IMR-90 (cell line): ENCODE data around the gene LIN52. TPM values are rescaled to one million over a fixed set of nuclear protein-coding genes. Genes with fewer than 3 reads are reported as not detected.

ENCODE experiments used
- ATAC-seq: fragments of 200-7000 bp; cut with Tn5 transposase; 2 replicates; pipeline ENCODE4 v1.9.1; 2020; ENCODE audit warnings: low read depth, mild to moderate bottlenecking, moderate library complexity
- BruUV-seq: library from RNA; stranded (reverse); fragments of 400-500 nt; replicated peaks from 2 replicates; lab custom pipeline; 2021; lab: Mats Ljungman, UMichigan
- CTCF ChIA-PET: fragments of 300-600 bp; formaldehyde crosslinking; extraction: SDS; loops from one replicate; lab custom pipeline; 2021; ENCODE audit warnings: antibody characterized with exemption; lab: Yijun Ruan, JAX
- POLR2A ChIA-PET: fragments of 300-600 bp; sonication (Branson Sonifier 250); formaldehyde crosslinking; loops from one replicate; lab custom pipeline; 2022; ENCODE audit warnings: antibody characterized with exemption; ENCODE audit not compliant: unreplicated experiment; lab: Charles Lee
- DNase-seq: peaks from one replicate; pipeline ENCODE4 v3.0.0; 2013
- H2AFZ ChIP-seq: replicated peaks from 2 replicates; pipeline ENCODE3; 2013; ENCODE audit warnings: low read length, mild to moderate bottlenecking; ENCODE audit not compliant: poor library complexity
- H2AK5ac ChIP-seq: 2 replicates; pipeline ENCODE4 v1.6.1; 2013; ENCODE audit warnings: low read depth, low read length, inconsistent platforms
- H2AK9ac ChIP-seq: replicated peaks from 2 replicates; pipeline ENCODE3; 2013; ENCODE audit warnings: mild to moderate bottlenecking, low read depth, low read length, moderate library complexity; ENCODE audit not compliant: poor library complexity
- H2BK120ac ChIP-seq: 2 replicates; pipeline ENCODE4 v1.6.1; 2013; ENCODE audit warnings: low read depth, low read length, inconsistent platforms
- H2BK15ac ChIP-seq: 3 replicates; pipeline ENCODE4 v1.6.1; 2013; ENCODE audit warnings: low read depth, low read length, inconsistent platforms
- H2BK20ac ChIP-seq: 2 replicates; pipeline ENCODE4 v1.6.1; 2013; ENCODE audit warnings: low read depth, mild to moderate bottlenecking, inconsistent platforms, low read length, moderate library complexity
- H2BK5ac ChIP-seq: 2 replicates; pipeline ENCODE4 v1.6.1; 2013; ENCODE audit warnings: mild to moderate bottlenecking, low read depth, low read length, inconsistent platforms; ENCODE audit not compliant: poor library complexity, severe bottlenecking
- H3K14ac ChIP-seq: replicated peaks from 2 replicates; pipeline ENCODE4 v1.6.1; 2013; ENCODE audit warnings: low read depth, low read length, inconsistent platforms
- H3K18ac ChIP-seq: 2 replicates; pipeline ENCODE4 v1.6.1; 2013; ENCODE audit warnings: low read depth, low read length, control low read depth
- H3K23ac ChIP-seq: 2 replicates; pipeline ENCODE4 v1.6.1; 2013; ENCODE audit warnings: low read depth, low read length, inconsistent platforms
- H3K27ac ChIP-seq: 2 replicates; pipeline ENCODE4 v1.5.1; 2013; ENCODE audit warnings: mild to moderate bottlenecking, control low read depth, low read length; ENCODE audit not compliant: insufficient read depth
- H3K27me3 ChIP-seq: 2 replicates; pipeline ENCODE4 v1.6.1; 2013; ENCODE audit warnings: low read length; ENCODE audit not compliant: control insufficient read depth, insufficient read depth
- H3K36me3 ChIP-seq: 2 replicates; pipeline ENCODE4 v1.6.1; 2013; ENCODE audit warnings: low read length, mixed read lengths; ENCODE audit not compliant: control insufficient read depth, insufficient read depth
- H3K4ac ChIP-seq: 2 replicates; pipeline ENCODE4 v1.6.1; 2013; ENCODE audit warnings: low read depth, low read length, inconsistent platforms
- H3K4me1 ChIP-seq: 2 replicates; pipeline ENCODE4 v1.6.1; 2013; ENCODE audit warnings: low read length, mixed read lengths; ENCODE audit not compliant: control insufficient read depth, insufficient read depth
- H3K4me2 ChIP-seq: 2 replicates; pipeline ENCODE4 v1.6.1; 2013; ENCODE audit warnings: low read depth, mild to moderate bottlenecking, control low read depth, low read length, moderate library complexity
- H3K4me3 ChIP-seq: 2 replicates; pipeline ENCODE4 v1.5.1; 2013; ENCODE audit warnings: low read depth, mild to moderate bottlenecking, control low read depth, low read length, moderate library complexity; ENCODE audit not compliant: insufficient read depth
- H3K56ac ChIP-seq: 2 replicates; pipeline ENCODE4 v1.6.1; 2013; ENCODE audit warnings: low read length, inconsistent platforms; ENCODE audit not compliant: insufficient read depth; ENCODE audit errors: extremely low read depth
- H3K79me1 ChIP-seq, 2 experiments: 2 replicates each; pipeline ENCODE4 v1.6.1; 2013; ENCODE audit warnings: low read length in 2 of 2, inconsistent platforms in 1 of 2, low read depth in 1 of 2
- H3K9ac ChIP-seq: 2 replicates; pipeline ENCODE4 v1.6.1; 2013; ENCODE audit warnings: low read depth, low read length, control low read depth
- H3K9me1 ChIP-seq: 2 replicates; pipeline ENCODE4 v1.6.1; 2013; ENCODE audit warnings: low read length, inconsistent platforms; ENCODE audit not compliant: insufficient read depth
- H3K9me3 ChIP-seq: 2 replicates; pipeline ENCODE4 v1.6.1; 2013; ENCODE audit warnings: low read length; ENCODE audit not compliant: control insufficient read depth, insufficient read depth
- H4K20me1 ChIP-seq: 2 replicates; pipeline ENCODE4 v1.6.1; 2013; ENCODE audit warnings: low read length, inconsistent platforms; ENCODE audit not compliant: insufficient read depth
- H4K5ac ChIP-seq: 2 replicates; pipeline ENCODE4 v1.6.1; 2013; ENCODE audit warnings: mild to moderate bottlenecking, low read depth, low read length, control low read depth
- H4K8ac ChIP-seq, 2 experiments: 2 replicates each; pipeline ENCODE4 v1.6.1; 2013; ENCODE audit warnings: low read depth in 2 of 2, low read length in 2 of 2, control low read depth in 1 of 2, inconsistent platforms in 1 of 2
- H4K91ac ChIP-seq: 2 replicates; pipeline ENCODE4 v1.6.1; 2013; ENCODE audit warnings: low read depth, low read length, inconsistent platforms; ENCODE audit not compliant: insufficient read depth
- BHLHE40 ChIP-seq: fragments of 150-350 bp; IDR thresholded peaks from 2 replicates; pipeline ENCODE4 v1.6.1; 2016; ENCODE audit warnings: mild to moderate bottlenecking, low read depth, low read length
- CEBPB ChIP-seq: IDR thresholded peaks from 2 replicates; pipeline ENCODE4 v1.6.1; 2012; ENCODE audit warnings: low read depth, low read length, improper control_type of control experiment
- CHD1 ChIP-seq: IDR thresholded peaks from 2 replicates; pipeline ENCODE4 v1.6.1; 2012; ENCODE audit warnings: low read depth, low read length, improper control_type of control experiment
- FOS ChIP-seq: fragments of 150-350 bp; IDR thresholded peaks from 2 replicates; pipeline ENCODE4 v1.6.1; 2016; ENCODE audit warnings: low read depth, low read length
- MAFK ChIP-seq: IDR thresholded peaks from 2 replicates; pipeline ENCODE4 v1.6.1; 2012; ENCODE audit warnings: low read depth, low read length, improper control_type of control experiment
- MAZ ChIP-seq: IDR thresholded peaks from 2 replicates; pipeline ENCODE4 v1.6.1; 2012; ENCODE audit warnings: low read depth, mild to moderate bottlenecking, low read length, improper control_type of control experiment, moderate library complexity, borderline replicate concordance
- MXI1 ChIP-seq: IDR thresholded peaks from 2 replicates; pipeline ENCODE4 v1.6.1; 2012; ENCODE audit warnings: low read depth, mild to moderate bottlenecking, low read length, moderate library complexity, borderline replicate concordance
- NFE2L2 ChIP-seq: fragments of 150-350 bp; IDR thresholded peaks from 2 replicates; pipeline ENCODE4 v1.6.1; 2016; ENCODE audit warnings: low read depth, mild to moderate bottlenecking, low read length
- POLR2A ChIP-seq: IDR thresholded peaks from 2 replicates; pipeline ENCODE4 v1.6.1; 2012; ENCODE audit warnings: mild to moderate bottlenecking, low read depth, low read length
- RAD21 ChIP-seq: IDR thresholded peaks from 2 replicates; pipeline ENCODE4 v1.6.1; 2012; ENCODE audit warnings: low read length, improper control_type of control experiment
- RCOR1 ChIP-seq: IDR thresholded peaks from 2 replicates; pipeline ENCODE4 v1.6.1; 2012; ENCODE audit warnings: mild to moderate bottlenecking, low read length, improper control_type of control experiment; ENCODE audit not compliant: insufficient replicate concordance
- RFX5 ChIP-seq: IDR thresholded peaks from 2 replicates; pipeline ENCODE4 v1.8.0; 2012; ENCODE audit warnings: low read depth, mild to moderate bottlenecking, low read length, moderate library complexity
- SMC3 ChIP-seq: fragments of 150-350 bp; IDR thresholded peaks from 2 replicates; pipeline ENCODE4 v1.6.1; 2016; ENCODE audit warnings: low read depth, mild to moderate bottlenecking, antibody characterized with exemption, low read length, moderate library complexity
- WGBS, 2 experiments: methylation state at CpG; one replicate each; pipeline versions ENCODE4 v1.1.5 to v1.1.7; 2013; ENCODE audit warnings: missing lambda C conversion rate in 2 of 2; ENCODE audit not compliant: insufficient read length in 1 of 2; ENCODE audit errors: extremely low coverage in 2 of 2; 5-methylcytosine and 5-hydroxymethylcytosine counted together
- dilution Hi-C: fragments of 300-500 bp; cut with HindIII; formaldehyde crosslinking; loops from one replicate; pipeline ENCODE4 v1.14.3; 2018; ENCODE audit warnings: low sequenced_read_pairs; ENCODE audit not compliant: unreplicated experiment
- in situ Hi-C: fragments of 300-500 bp; cut with MboI; formaldehyde crosslinking; loops from 3 replicates; pipeline ENCODE4 v1.14.3; 2019; ENCODE audit warnings: low sequenced_read_pairs, inconsistent platforms, mixed read lengths
- intact Hi-C: fragments of 100-400 bp; cut with micrococcal nuclease; formaldehyde crosslinking; loops from 2 replicates; pipeline ENCODE4 v1.10.0; 2022
- polyA plus RNA-seq, 3 experiments: library from polyadenylated mRNA; depleted of rRNA; stranded (reverse); fragments of >200 nt; gene quantifications; 2 replicates each; pipeline ENCODE4 v1.2.3, GENCODE V29; 2012; ENCODE audit warnings: low replicate concordance in 1 of 3
- total RNA-seq: library from RNA; depleted of rRNA; stranded (reverse); fragments of >200 nt; gene quantifications from 2 replicates; pipeline ENCODE4 v1.2.3, GENCODE V29; 2012
- TF ChIP-seq, protein P1 (sequence below): fragments of 150-350 bp; IDR thresholded peaks from 2 replicates; pipeline ENCODE4 v1.6.1; 2016; ENCODE audit warnings: low read depth, mild to moderate bottlenecking, low read length, moderate library complexity, borderline replicate concordance
- TF ChIP-seq, protein P2 (sequence below): fragments of 150-350 bp; IDR thresholded peaks from 2 replicates; pipeline ENCODE4 v1.6.1; 2017; ENCODE audit warnings: mild to moderate bottlenecking, antibody characterized with exemption, low read length, low read depth
- TF ChIP-seq, protein P3 (sequence below): conservative IDR thresholded peaks from 2 replicates; pipeline ENCODE4 v1.5.1; 2012; ENCODE audit warnings: mild to moderate bottlenecking, low read depth, low read length, improper control_type of control experiment

The LIN52 gene
- total and polyA plus RNA-seq, 2 of the 4 experiments (the other 2 are of a cell fraction), result 6.1 to 11.5 TPM

DNA sequence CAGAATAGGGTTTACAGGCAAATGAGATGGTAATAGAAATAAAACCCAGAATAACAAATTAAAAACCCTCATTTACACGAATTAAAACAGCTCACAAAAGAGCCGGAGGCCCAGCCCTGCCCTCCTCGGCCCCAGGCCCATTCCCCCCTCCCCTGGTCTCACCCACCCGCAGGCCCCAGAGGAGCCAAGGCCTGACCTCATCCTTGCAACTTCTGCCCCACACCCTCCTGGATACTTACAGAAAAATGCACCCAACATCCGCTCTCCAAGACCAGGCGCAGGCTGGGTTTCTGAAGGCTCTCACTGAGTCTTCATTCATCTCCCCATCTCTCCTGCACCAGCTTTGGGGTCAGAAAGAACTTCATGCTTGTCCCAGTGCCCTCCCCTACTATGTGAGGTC, 138.3 kb downstream of the LIN52 start:
- CTCF ChIA-PET, result no interaction called here
- 28% methylated on average over 3 of the region's 6 CpGs; no CpG with 5 or more reads in 1 of the 2 experiments for WGBS, 2 experiments
- BruUV-seq, result no TSS peak

More for the DNA sequence above, 138.3 kb downstream of the LIN52 start:
- Histone ChIP-seq H2AK5ac (no peak overlapping the region), H3K27ac (no peak overlapping the region), H2AFZ (no peak overlapping the region), H3K14ac (no peak overlapping the region), H3K9me3 (no peaks in the 10 kb centered on the region), H4K8ac (no peak overlapping the region), H3K9me1 (no peaks in the 10 kb centered on the region), H2AK9ac (no peak overlapping the region), H2BK15ac (no peak overlapping the region), H2BK20ac (no peak overlapping the region), H3K18ac (no peak overlapping the region), H3K9ac (no peak overlapping the region), H4K20me1 (no peaks in the 10 kb centered on the region), H2BK5ac (no peak overlapping the region), H3K36me3 (no peaks in the 10 kb centered on the region), H3K27me3 (peaks cover 68% of the 10 kb centered on the region), H3K4ac (no peak overlapping the region), H3K4me3 (no peak overlapping the region), H4K91ac (no peak overlapping the region), H3K79me1 (no peaks in the 10 kb centered on the region), H3K4me2 (no peak overlapping the region), H3K4me1 (no peaks in the 10 kb centered on the region), H4K5ac (no peak overlapping the region), H2BK120ac (no peak overlapping the region), H3K56ac (no peak overlapping the region), H3K23ac (no peak overlapping the region)
- in situ Hi-C loops, result no loop called here
- POLR2A ChIA-PET, result no interaction called here
- ATAC-seq, result no peak
- no peak for DNase-seq
- TF ChIP-seq FOS (no peak), CEBPB (no peak), NFE2L2 (no peak), RCOR1 (no peak), RFX5 (no peak), POLR2A (no peak), CHD1 (no peak), BHLHE40 (no peak), MAZ (no peak), MAFK (no peak), RAD21 (no peak), MXI1 (no peak), SMC3 (no peak)
- TF ChIP-seq, protein P1, sequence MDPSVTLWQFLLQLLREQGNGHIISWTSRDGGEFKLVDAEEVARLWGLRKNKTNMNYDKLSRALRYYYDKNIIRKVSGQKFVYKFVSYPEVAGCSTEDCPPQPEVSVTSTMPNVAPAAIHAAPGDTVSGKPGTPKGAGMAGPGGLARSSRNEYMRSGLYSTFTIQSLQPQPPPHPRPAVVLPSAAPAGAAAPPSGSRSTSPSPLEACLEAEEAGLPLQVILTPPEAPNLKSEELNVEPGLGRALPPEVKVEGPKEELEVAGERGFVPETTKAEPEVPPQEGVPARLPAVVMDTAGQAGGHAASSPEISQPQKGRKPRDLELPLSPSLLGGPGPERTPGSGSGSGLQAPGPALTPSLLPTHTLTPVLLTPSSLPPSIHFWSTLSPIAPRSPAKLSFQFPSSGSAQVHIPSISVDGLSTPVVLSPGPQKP, result no peak
- TF ChIP-seq, protein P2, sequence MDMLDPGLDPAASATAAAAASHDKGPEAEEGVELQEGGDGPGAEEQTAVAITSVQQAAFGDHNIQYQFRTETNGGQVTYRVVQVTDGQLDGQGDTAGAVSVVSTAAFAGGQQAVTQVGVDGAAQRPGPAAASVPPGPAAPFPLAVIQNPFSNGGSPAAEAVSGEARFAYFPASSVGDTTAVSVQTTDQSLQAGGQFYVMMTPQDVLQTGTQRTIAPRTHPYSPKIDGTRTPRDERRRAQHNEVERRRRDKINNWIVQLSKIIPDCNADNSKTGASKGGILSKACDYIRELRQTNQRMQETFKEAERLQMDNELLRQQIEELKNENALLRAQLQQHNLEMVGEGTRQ, result no peak
- TF ChIP-seq, protein P3, sequence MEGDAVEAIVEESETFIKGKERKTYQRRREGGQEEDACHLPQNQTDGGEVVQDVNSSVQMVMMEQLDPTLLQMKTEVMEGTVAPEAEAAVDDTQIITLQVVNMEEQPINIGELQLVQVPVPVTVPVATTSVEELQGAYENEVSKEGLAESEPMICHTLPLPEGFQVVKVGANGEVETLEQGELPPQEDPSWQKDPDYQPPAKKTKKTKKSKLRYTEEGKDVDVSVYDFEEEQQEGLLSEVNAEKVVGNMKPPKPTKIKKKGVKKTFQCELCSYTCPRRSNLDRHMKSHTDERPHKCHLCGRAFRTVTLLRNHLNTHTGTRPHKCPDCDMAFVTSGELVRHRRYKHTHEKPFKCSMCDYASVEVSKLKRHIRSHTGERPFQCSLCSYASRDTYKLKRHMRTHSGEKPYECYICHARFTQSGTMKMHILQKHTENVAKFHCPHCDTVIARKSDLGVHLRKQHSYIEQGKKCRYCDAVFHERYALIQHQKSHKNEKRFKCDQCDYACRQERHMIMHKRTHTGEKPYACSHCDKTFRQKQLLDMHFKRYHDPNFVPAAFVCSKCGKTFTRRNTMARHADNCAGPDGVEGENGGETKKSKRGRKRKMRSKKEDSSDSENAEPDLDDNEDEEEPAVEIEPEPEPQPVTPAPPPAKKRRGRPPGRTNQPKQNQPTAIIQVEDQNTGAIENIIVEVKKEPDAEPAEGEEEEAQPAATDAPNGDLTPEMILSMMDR, result no peak
- intact Hi-C loops, result no loop called here
- dilution Hi-C loops, result no loop called here
